Keratinocyte (primary cell): ENCODE data around the gene MKRN2. TPM values are rescaled to one million over a fixed set of nuclear protein-coding genes. Genes with fewer than 3 reads are reported as not detected.

ENCODE experiments used
- DNase-seq: peaks from one replicate; pipeline ENCODE4 v3.0.0-alpha.2; 2011; ENCODE audit warnings: low read depth, missing footprints, low spot score
- FAIRE-seq: peaks from 2 replicates; lab custom pipeline; 2011; peaks lifted over from hg19 to GRCh38; lab: Jason Lieb, UNC
- H2AFZ ChIP-seq: 2 replicates; pipeline ENCODE4 v1.6.0; 2012; ENCODE audit warnings: low read length, control low read depth, inconsistent platforms; ENCODE audit not compliant: control insufficient read depth
- H3K27ac ChIP-seq: 2 replicates; pipeline ENCODE4 v1.5.1; 2011; ENCODE audit warnings: low read length; ENCODE audit not compliant: control insufficient read depth, insufficient read depth
- H3K27me3 ChIP-seq: 3 replicates; pipeline ENCODE4 v1.6.0; 2011; ENCODE audit warnings: low read length; ENCODE audit not compliant: control insufficient read depth, insufficient read depth; ENCODE audit errors: extremely low read depth
- H3K36me3 ChIP-seq, 2 experiments: 2 replicates in 1 of 2; 3 replicates in 1 of 2; pipeline ENCODE4 v1.5.1; 2011; ENCODE audit warnings: low read length in 2 of 2, mild to moderate bottlenecking in 1 of 2; ENCODE audit not compliant: control insufficient read depth in 2 of 2, insufficient read depth in 2 of 2; ENCODE audit errors: extremely low read depth in 1 of 2
- H3K4me1 ChIP-seq: 3 replicates; pipeline ENCODE4 v1.5.1; 2011; ENCODE audit warnings: low read length; ENCODE audit not compliant: control insufficient read depth, insufficient read depth; ENCODE audit errors: extremely low read depth
- H3K4me2 ChIP-seq: 3 replicates; pipeline ENCODE4 v1.6.0; 2011; ENCODE audit warnings: low read depth, low read length; ENCODE audit not compliant: control insufficient read depth, insufficient read depth; ENCODE audit errors: extremely low read depth
- H3K4me3 ChIP-seq, 3 experiments: fragments of 200-600 bp in 1 of 3; sonication (generic) in 1 of 3; 2 replicates in 2 of 3; 3 replicates in 1 of 3; pipeline ENCODE4 v1.5.1; 2011 to 2016; ENCODE audit warnings: low read length in 3 of 3, mild to moderate bottlenecking in 3 of 3, control low read depth in 2 of 3, inconsistent platforms in 1 of 3, low read depth in 1 of 3, mixed read lengths in 1 of 3, mixed run types in 1 of 3, moderate library complexity in 1 of 3; ENCODE audit not compliant: control insufficient read depth in 2 of 3, insufficient read depth in 2 of 3; ENCODE audit errors: extremely low read depth in 1 of 3
- H3K79me2 ChIP-seq: 2 replicates; pipeline ENCODE4 v1.6.0; 2012; ENCODE audit warnings: low read length; ENCODE audit not compliant: control insufficient read depth, insufficient read depth
- H3K9ac ChIP-seq: 3 replicates; pipeline ENCODE4 v1.6.0; 2011; ENCODE audit warnings: low read length; ENCODE audit not compliant: control insufficient read depth, insufficient read depth; ENCODE audit errors: extremely low read depth
- H3K9me1 ChIP-seq: 3 replicates; pipeline ENCODE4 v1.6.0; 2011; ENCODE audit warnings: low read length; ENCODE audit not compliant: control insufficient read depth, insufficient read depth; ENCODE audit errors: extremely low read depth
- H3K9me3 ChIP-seq: 2 replicates; pipeline ENCODE4 v1.5.1; 2012; ENCODE audit warnings: low read depth, low read length; ENCODE audit not compliant: control insufficient read depth
- H4K20me1 ChIP-seq: 3 replicates; pipeline ENCODE4 v1.6.0; 2011; ENCODE audit warnings: low read length; ENCODE audit not compliant: control insufficient read depth, insufficient read depth; ENCODE audit errors: extremely low read depth
- EZH2 ChIP-seq: IDR thresholded peaks from one replicate; pipeline ENCODE4 v1.6.1; 2012; ENCODE audit warnings: inconsistent platforms, mild to moderate bottlenecking, low read length, moderate library complexity
- dilution Hi-C: fragments of 300-500 bp; cut with MboI; formaldehyde crosslinking; loops from one replicate; pipeline ENCODE4 v1.7.0; 2020; ENCODE audit warnings: low sequenced_read_pairs; ENCODE audit not compliant: extremely low pct_ligation_motif_present
- polyA plus RNA-seq, 5 experiments: library from polyadenylated mRNA; depleted of rRNA in 3 of 5; stranded (reverse) in 3 of 5; stranded (forward) in 1 of 5; unstranded in 1 of 5; fragments of >200 nt; gene quantifications; 1 replicate in 1 of 5; 2 replicates in 3 of 5; 3 replicates in 1 of 5; pipeline versions ENCODE4 v1.2.1 to v1.2.3, GENCODE V29; 2011 to 2012; ENCODE audit warnings: missing spikeins in 2 of 5, low read depth in 1 of 5, low replicate concordance in 1 of 5
- TF ChIP-seq, protein P1 (sequence below), 3 experiments: IDR thresholded peaks in 1 of 3; conservative IDR thresholded peaks in 1 of 3; optimal IDR thresholded peaks in 1 of 3; 2 replicates in 2 of 3; 3 replicates in 1 of 3; pipeline versions ENCODE3 to v1.5.1; 2011; ENCODE audit warnings: low read length in 3 of 3, mild to moderate bottlenecking in 3 of 3, moderate library complexity in 2 of 3, control low read depth in 1 of 3, inconsistent platforms in 1 of 3; ENCODE audit not compliant: insufficient read depth in 2 of 3; ENCODE audit errors: extremely low read depth in 1 of 3

The MKRN2 gene
- polyA plus RNA-seq, 1 donor (not counting 4 experiments of a cell fraction or from before 2014, with no cell fraction given), result 31.8 TPM

DNA sequence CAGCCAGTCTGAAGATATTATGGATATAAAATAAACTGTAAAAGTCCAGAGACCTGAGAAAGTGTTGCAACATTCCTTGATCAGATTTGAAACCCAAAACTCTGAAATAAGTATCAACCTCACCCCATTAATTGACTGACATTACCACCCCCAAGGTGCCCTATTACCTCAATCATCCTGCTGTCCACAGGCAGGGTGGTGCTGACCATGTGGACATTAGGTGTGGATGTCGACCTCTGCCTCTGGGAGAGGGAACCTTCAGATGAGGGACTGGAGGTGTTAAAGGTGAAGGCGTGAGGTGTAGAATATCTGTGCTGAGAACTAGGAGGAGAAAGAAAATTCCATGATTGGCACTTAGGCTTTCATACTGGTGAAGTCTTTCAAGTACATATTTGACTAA lies 47.1 kb downstream of the MKRN2 start:
- FAIRE-seq (no peak), DNase-seq (no peak)
- H3K9me3 ChIP-seq, result no peaks in the 10 kb centered on the region
- H3K27ac ChIP-seq, result no peak overlapping the region
- TF ChIP-seq EZH2, result no peak
- TF ChIP-seq, protein P1, sequence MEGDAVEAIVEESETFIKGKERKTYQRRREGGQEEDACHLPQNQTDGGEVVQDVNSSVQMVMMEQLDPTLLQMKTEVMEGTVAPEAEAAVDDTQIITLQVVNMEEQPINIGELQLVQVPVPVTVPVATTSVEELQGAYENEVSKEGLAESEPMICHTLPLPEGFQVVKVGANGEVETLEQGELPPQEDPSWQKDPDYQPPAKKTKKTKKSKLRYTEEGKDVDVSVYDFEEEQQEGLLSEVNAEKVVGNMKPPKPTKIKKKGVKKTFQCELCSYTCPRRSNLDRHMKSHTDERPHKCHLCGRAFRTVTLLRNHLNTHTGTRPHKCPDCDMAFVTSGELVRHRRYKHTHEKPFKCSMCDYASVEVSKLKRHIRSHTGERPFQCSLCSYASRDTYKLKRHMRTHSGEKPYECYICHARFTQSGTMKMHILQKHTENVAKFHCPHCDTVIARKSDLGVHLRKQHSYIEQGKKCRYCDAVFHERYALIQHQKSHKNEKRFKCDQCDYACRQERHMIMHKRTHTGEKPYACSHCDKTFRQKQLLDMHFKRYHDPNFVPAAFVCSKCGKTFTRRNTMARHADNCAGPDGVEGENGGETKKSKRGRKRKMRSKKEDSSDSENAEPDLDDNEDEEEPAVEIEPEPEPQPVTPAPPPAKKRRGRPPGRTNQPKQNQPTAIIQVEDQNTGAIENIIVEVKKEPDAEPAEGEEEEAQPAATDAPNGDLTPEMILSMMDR (optimal IDR thresholded peaks at IDR 0.05 in 1 of 3, IDR thresholded peaks at IDR 0.05 in 1 of 3, conservative IDR thresholded peaks at IDR 0.05 in 1 of 3; ENCODE audit: extremely low read depth in 1 of 3, insufficient read depth in 2 of 3, low read length in 3 of 3), result no peak
- H3K9me1 ChIP-seq, result no peaks in the 10 kb centered on the region
- dilution Hi-C loops, result no loop called here
- H3K4me1 ChIP-seq, result no peaks in the 10 kb centered on the region
- H4K20me1 ChIP-seq, result no peaks in the 10 kb centered on the region
- H3K27me3 ChIP-seq, result no peaks in the 10 kb centered on the region
- no peak overlapping the region for H3K9ac ChIP-seq
- no peak overlapping the region for H2AFZ ChIP-seq
- no peak overlapping the region for H3K4me3 ChIP-seq
- peaks cover 16 to 18% of the 10 kb centered on the region in 2 experiments for H3K36me3 ChIP-seq
- no peak overlapping the region for H3K4me2 ChIP-seq
- peaks cover 2% of the 10 kb centered on the region for H3K79me2 ChIP-seq

DNA sequence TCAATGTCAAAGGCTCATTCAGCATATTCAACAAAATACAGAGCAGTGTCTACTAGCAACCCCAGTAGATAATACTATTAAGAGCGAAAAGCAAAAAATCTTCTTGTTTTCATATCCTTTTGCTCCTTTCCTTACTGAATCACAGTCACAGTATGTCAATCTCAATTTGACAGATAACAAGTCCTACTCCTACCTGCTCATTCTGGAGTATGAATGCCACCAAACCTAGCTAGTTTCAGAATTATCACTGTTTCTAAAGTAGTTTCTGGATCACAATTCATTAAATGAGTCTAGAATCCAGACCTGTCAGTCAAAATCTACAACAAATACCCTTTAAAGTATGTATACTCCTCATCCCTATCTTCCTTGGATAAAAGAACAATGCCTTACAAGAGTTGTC lies 51.5 kb downstream of the MKRN2 start:
- Histone ChIP-seq H3K9ac (no peak overlapping the region), H3K36me3 (peaks cover 18 to 19% of the 10 kb centered on the region in 2 experiments), H3K4me2 (no peak overlapping the region), H2AFZ (no peak overlapping the region), H3K27me3 (no peaks in the 10 kb centered on the region), H3K9me3 (no peaks in the 10 kb centered on the region), H3K4me3 (no peak overlapping the region), H3K9me1 (no peaks in the 10 kb centered on the region), H4K20me1 (no peaks in the 10 kb centered on the region), H3K4me1 (no peaks in the 10 kb centered on the region), H3K79me2 (peaks cover 18% of the 10 kb centered on the region), H3K27ac (no peak overlapping the region)
- DNase-seq, result no peak
- dilution Hi-C loops, result no loop called here
- no peak for FAIRE-seq
- TF ChIP-seq, protein P1 (optimal IDR thresholded peaks at IDR 0.05 in 1 of 3, IDR thresholded peaks at IDR 0.05 in 1 of 3, conservative IDR thresholded peaks at IDR 0.05 in 1 of 3; ENCODE audit: extremely low read depth in 1 of 3, insufficient read depth in 2 of 3, low read length in 3 of 3), result no peak
- TF ChIP-seq EZH2, result no peak
